Measurements from ENCODE around the gene EXOG.

The EXOG gene

DNA sequence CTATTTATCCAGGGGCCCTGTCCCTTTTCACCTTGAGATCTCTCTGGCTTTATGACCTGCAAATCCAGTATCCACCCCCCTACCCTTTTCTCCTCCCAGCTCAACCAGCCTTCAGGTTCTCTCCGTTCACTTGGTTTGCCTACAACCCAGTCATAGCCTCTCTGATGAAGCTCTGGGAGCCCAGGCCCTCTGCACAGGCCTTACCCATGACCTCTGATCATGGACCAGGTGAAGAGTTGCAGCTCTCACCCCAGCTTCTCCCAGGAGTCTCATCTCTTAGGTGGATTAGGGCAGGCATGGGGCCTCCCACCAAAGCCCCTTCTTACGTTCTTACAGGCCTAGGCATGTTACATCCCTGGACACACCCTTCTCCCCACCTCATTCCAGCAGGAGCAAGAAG, 59.8 kb downstream of the EXOG start:
- peaks cover 6 to 8% of the 10 kb centered on the region in 2 donors for H3K9me3 ChIP-seq (ENCODE audit: control insufficient read depth in 2 of 2, low read length in 2 of 2)
- H3K9ac ChIP-seq (ENCODE audit: low read length in 2 of 2), result no peak overlapping the region
- H3K4me3 ChIP-seq (ENCODE audit: low read length in 2 of 2), result no peak overlapping the region
- H3K4me1 ChIP-seq (ENCODE audit: control insufficient read depth, insufficient read depth, low read length), result no peaks in the 10 kb centered on the region
- H3K27me3 ChIP-seq (ENCODE audit: control insufficient read depth in 1 of 2, insufficient read depth in 2 of 2, low read length in 2 of 2), result no peaks in the 10 kb centered on the region
- no peak overlapping the region for H3K27ac ChIP-seq (ENCODE audit: low read length)
- no peaks in the 10 kb centered on the region for H3K36me3 ChIP-seq (ENCODE audit: control insufficient read depth in 2 of 2, insufficient read depth in 2 of 2, low read length in 2 of 2)

DNA sequence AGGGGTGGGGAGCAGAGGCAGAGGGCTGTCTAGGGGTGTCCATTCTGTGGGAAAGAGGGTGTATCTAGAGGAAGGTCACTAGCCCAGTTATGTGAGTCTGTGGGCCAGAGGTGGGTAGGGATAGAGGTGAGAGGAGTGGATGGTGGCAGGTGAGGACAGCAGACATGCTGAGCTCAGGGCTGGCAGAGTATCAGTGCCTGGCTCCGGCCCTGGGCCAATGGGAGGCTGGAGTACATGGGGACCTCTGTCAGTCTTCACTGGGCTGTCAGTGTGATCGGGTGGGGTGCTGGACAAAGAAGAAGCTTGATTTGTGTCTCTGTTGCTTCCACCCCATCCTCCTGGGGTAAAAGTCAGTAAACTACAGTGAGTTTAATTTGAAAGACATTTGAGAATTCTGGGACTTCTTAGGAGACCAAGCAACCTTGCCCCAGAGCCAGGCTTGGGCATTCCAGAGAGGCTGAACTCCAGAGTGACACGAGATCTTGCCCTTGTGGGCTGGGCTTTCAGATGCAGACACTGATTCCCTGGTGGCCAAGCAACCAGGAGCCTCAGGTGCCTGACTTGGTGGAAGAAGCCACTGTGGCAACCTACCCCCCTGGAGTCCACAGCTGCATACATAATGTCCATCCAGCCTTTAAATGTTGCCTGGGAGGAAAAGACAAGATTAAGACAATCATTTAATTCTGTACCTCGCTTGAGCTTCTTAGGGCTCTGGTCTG, 60.7 kb downstream of the EXOG start:
- H3K27ac ChIP-seq (ENCODE audit: low read length), result no peak overlapping the region

DNA sequence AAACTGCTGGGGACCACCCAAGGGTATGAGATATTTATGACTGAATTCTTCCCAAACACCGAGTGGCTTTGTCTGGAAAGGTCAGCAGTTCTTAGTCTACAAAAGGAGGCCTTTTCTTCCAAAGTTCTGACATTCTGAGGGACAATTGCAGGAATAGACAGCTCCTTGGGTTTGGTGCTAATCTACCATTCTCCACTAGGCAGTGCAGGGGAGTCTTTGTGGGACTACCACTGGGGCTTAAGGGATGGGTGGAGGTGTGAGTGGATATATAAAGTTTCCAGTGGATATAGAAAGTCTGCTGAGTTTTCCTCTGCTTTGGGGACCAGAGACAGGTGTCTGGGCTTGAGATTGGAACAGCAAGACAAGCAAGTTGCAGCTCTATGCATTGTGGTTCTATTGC, 62.7 kb downstream of the EXOG start:
- Histone ChIP-seq H3K9ac (ENCODE audit: low read length in 2 of 2) (no peak overlapping the region), H3K36me3 (ENCODE audit: control insufficient read depth in 2 of 2, insufficient read depth in 2 of 2, low read length in 2 of 2) (no peaks in the 10 kb centered on the region), H3K4me1 (ENCODE audit: control insufficient read depth, insufficient read depth, low read length) (no peaks in the 10 kb centered on the region), H3K27ac (ENCODE audit: low read length) (no peak overlapping the region), H3K9me3 (ENCODE audit: control insufficient read depth in 2 of 2, low read length in 2 of 2) (peaks cover 3 to 4% of the 10 kb centered on the region in 2 donors), H3K27me3 (ENCODE audit: control insufficient read depth in 1 of 2, insufficient read depth in 2 of 2, low read length in 2 of 2) (no peaks in the 10 kb centered on the region), H3K4me3 (ENCODE audit: low read length in 2 of 2) (no peak overlapping the region)

More for the DNA sequence above, 60.7 kb downstream of the EXOG start:
- Histone ChIP-seq H3K4me3 (ENCODE audit: low read length in 2 of 2) (no peak overlapping the region), H3K9me3 (ENCODE audit: control insufficient read depth in 2 of 2, low read length in 2 of 2) (peaks cover 6 to 8% of the 10 kb centered on the region in 2 donors), H3K9ac (ENCODE audit: low read length in 2 of 2) (no peak overlapping the region), H3K4me1 (ENCODE audit: control insufficient read depth, insufficient read depth, low read length) (no peaks in the 10 kb centered on the region), H3K36me3 (ENCODE audit: control insufficient read depth in 2 of 2, insufficient read depth in 2 of 2, low read length in 2 of 2) (no peaks in the 10 kb centered on the region), H3K27me3 (ENCODE audit: control insufficient read depth in 1 of 2, insufficient read depth in 2 of 2, low read length in 2 of 2) (no peaks in the 10 kb centered on the region)

DNA sequence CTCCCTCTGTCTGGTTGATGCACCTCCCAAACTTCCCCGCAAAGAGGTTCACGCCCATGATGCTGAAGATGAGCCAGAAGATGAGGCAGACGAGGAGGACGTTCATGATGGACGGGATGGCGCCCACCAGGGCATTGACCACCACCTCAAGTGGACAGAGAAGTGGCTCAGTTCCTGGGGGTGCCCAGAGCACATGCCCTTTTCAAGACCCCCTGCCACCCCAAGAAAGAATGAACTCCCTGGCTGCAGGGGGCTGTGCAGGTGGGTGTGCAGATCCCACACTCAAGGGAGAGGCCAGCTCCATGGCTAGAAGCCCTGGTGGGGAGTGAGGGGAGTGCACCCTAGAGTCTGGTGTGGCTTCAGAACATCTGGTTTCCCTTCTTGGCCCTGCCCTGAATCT, 64.1 kb downstream of the EXOG start:
- no peaks in the 10 kb centered on the region for H3K4me1 ChIP-seq (ENCODE audit: control insufficient read depth, insufficient read depth, low read length)
- no peak overlapping the region for H3K4me3 ChIP-seq (ENCODE audit: low read length in 2 of 2)
- H3K9ac ChIP-seq (ENCODE audit: low read length in 2 of 2), result no peak overlapping the region
- H3K27ac ChIP-seq (ENCODE audit: low read length), result no peak overlapping the region
- H3K27me3 ChIP-seq (ENCODE audit: control insufficient read depth in 1 of 2, insufficient read depth in 2 of 2, low read length in 2 of 2), result no peaks in the 10 kb centered on the region
- H3K36me3 ChIP-seq (ENCODE audit: control insufficient read depth in 2 of 2, insufficient read depth in 2 of 2, low read length in 2 of 2), result no peaks in the 10 kb centered on the region
- no peaks in the 10 kb centered on the region for H3K9me3 ChIP-seq (ENCODE audit: control insufficient read depth in 2 of 2, low read length in 2 of 2)

DNA sequence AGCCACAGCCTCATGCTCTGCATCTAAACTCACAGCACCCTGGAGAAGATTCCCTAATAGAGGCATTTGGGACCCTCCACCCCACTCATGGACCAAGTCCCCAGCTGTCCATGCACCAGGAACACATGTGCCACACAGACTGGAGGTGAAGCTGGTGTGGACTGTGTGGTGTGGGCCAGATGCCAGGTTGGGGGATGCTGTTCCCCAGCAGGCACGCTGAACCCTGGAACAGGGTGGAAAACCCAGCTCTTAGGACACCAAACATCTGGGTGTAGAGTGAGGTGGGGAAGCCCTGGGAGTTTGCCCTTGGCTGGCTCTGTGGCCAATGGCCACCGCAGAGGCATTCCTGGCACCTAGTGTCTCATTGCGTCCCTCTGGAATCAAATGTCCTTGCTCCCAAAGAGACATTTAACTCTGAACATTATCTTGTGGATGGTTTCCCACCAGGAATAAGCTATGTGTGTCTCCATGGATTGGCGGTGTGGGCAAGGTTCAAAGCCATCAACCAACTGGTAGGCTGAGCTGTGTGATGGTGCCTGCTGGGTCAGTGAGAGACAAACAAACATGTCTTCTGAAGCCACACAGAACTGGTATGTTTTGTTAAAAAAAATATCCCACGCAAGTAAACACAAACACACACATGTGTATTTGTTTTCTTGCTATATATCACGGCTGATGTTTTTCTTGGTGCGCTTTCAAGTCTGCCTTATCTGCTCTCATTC, 65.0 kb downstream of the EXOG start:
- Histone ChIP-seq H3K27me3 (ENCODE audit: control insufficient read depth in 1 of 2, insufficient read depth in 2 of 2, low read length in 2 of 2) (no peaks in the 10 kb centered on the region), H3K27ac (ENCODE audit: low read length) (no peak overlapping the region), H3K4me3 (ENCODE audit: low read length in 2 of 2) (no peak overlapping the region), H3K9ac (ENCODE audit: low read length in 2 of 2) (no peak overlapping the region), H3K36me3 (ENCODE audit: control insufficient read depth in 2 of 2, insufficient read depth in 2 of 2, low read length in 2 of 2) (no peaks in the 10 kb centered on the region), H3K9me3 (ENCODE audit: control insufficient read depth in 2 of 2, low read length in 2 of 2) (no peaks in the 10 kb centered on the region), H3K4me1 (ENCODE audit: control insufficient read depth, insufficient read depth, low read length) (no peaks in the 10 kb centered on the region)

DNA sequence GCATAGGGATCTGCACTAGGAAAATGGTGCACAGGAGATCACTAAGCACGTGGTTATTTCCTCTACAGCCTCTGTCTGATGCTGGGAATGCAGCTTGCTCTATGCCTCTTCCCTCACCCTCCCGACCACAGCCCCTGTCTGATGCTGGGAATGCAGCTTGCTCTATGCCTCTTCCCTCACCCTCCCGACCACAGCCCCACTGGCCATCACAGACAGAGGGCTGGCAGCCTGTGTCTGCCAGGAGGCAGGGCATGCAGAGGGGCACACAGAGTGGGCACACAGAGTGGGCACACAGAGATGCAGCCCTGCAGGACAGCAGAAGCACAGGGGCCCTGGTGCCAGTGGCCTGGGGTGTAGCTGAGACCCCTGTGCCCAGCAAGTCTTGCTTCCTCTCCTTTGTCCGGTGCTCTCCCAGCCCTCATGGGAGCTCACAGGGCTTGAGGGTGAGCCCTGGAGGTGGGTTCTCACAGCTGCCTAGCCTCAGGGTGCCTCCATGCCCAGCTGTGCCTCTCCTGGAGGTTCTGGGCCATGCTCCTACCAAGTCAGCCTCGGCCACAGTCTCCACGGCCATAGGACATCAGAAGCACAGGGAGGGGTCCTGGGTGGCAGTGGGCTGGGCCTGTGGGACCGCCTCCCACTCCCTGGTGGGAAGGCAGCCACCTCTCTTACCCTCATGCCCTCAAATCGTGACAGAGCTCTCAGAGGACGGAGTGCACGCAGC, 65.8 kb downstream of the EXOG start:
- no peaks in the 10 kb centered on the region for H3K4me1 ChIP-seq (ENCODE audit: control insufficient read depth, insufficient read depth, low read length)
- H3K27ac ChIP-seq (ENCODE audit: low read length), result no peak overlapping the region
- no peaks in the 10 kb centered on the region for H3K36me3 ChIP-seq (ENCODE audit: control insufficient read depth in 2 of 2, insufficient read depth in 2 of 2, low read length in 2 of 2)
- no peak overlapping the region for H3K4me3 ChIP-seq (ENCODE audit: low read length in 2 of 2)
- H3K27me3 ChIP-seq (ENCODE audit: control insufficient read depth in 1 of 2, insufficient read depth in 2 of 2, low read length in 2 of 2), result no peaks in the 10 kb centered on the region
- no peaks in the 10 kb centered on the region for H3K9me3 ChIP-seq (ENCODE audit: control insufficient read depth in 2 of 2, low read length in 2 of 2)
- H3K9ac ChIP-seq (ENCODE audit: low read length in 2 of 2), result no peak overlapping the region

DNA sequence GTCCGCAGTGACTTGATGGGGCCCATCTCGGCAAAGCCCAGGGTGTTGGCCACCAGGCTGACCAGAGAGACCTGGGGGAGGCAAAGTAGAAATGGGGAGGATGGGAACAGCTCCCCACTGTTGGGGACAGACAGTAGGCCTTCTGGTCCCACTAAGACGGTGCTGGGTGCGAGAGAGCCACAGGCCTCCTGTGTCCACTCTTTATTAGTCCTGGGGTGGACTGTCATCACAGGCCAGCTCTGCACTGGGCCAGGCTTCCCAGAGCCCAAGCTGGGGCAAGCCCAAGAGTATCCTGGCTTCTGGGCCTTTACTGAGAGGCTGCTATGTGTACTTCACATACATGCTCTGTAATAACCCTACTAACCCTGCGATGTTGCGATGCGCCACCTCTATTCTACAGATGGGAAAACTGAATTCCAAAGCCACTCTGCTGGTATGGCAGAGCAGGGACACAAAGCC, 66.4 kb downstream of the EXOG start:
- Histone ChIP-seq H3K4me1 (ENCODE audit: control insufficient read depth, insufficient read depth, low read length) (no peaks in the 10 kb centered on the region), H3K9ac (ENCODE audit: low read length in 2 of 2) (no peak overlapping the region), H3K9me3 (ENCODE audit: control insufficient read depth in 2 of 2, low read length in 2 of 2) (no peaks in the 10 kb centered on the region), H3K27me3 (ENCODE audit: control insufficient read depth in 1 of 2, insufficient read depth in 2 of 2, low read length in 2 of 2) (no peaks in the 10 kb centered on the region), H3K36me3 (ENCODE audit: control insufficient read depth in 2 of 2, insufficient read depth in 2 of 2, low read length in 2 of 2) (no peaks in the 10 kb centered on the region), H3K4me3 (ENCODE audit: low read length in 2 of 2) (no peak overlapping the region), H3K27ac (ENCODE audit: low read length) (no peak overlapping the region)

DNA sequence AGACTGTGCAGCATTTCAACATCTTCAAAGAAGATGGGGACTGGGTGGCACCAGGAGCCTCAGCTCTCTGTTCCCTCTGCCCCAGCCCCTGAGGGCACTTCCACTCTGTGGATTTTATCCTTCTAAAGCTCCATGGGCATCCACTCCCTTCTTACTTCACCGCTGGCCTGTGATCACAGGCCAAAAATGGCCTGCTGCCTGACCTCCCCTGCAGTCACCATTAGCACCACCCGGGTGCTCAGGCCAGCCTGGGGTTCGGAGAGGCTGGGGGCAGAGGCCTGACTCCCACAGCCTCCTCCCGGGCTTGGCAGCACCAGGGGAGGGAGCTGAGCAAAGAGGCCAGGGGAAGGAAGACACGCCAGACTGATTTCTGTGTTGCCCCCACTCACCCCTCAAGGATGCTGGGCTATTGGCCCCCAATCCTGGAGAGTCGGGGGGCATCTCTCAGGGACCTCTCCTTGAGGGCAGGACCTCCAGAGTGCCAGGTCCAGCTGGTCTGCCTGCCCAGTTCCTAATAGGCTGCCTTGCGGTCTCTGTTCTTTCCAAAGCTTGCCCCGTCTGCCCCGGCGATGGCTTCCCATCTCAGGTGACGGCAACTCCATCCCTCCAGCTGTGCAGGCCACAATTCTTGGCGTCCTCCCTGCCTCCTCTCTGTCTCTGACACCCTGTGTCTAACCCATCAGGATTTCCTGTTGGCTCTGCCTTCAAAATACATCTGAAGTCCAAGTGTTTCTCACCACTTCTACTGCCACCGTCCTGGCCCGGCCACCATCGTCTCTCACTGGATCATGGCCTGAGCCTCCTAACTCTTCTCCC, 67.1 kb downstream of the EXOG start:
- Histone ChIP-seq H3K9me3 (ENCODE audit: control insufficient read depth in 2 of 2, low read length in 2 of 2) (no peaks in the 10 kb centered on the region), H3K27me3 (ENCODE audit: control insufficient read depth in 1 of 2, insufficient read depth in 2 of 2, low read length in 2 of 2) (no peaks in the 10 kb centered on the region), H3K36me3 (ENCODE audit: control insufficient read depth in 2 of 2, insufficient read depth in 2 of 2, low read length in 2 of 2) (no peaks in the 10 kb centered on the region), H3K4me1 (ENCODE audit: control insufficient read depth, insufficient read depth, low read length) (no peaks in the 10 kb centered on the region), H3K4me3 (ENCODE audit: low read length in 2 of 2) (no peak overlapping the region), H3K9ac (ENCODE audit: low read length in 2 of 2) (no peak overlapping the region), H3K27ac (ENCODE audit: low read length) (no peak overlapping the region)

DNA sequence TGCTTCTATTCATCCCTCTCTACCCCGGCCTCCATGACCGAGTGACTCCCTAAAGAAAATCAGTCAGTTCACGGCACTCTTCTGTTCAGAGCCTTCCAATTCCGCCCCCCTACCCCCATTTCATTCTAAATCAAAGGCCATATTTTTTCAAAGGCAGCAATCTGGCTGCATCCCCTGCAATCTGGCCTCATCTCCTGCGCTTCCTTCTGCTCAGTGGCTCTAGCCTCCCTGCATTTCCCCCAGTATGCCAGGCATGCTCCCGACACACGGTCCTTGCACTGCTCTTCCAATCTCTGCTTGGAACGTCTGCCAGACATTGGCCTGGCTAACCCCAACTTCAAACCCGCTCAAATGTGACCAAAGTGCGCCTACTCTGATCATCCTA, 67.7 kb downstream of the EXOG start:
- Histone ChIP-seq H3K36me3 (ENCODE audit: control insufficient read depth in 2 of 2, insufficient read depth in 2 of 2, low read length in 2 of 2) (no peaks in the 10 kb centered on the region), H3K9me3 (ENCODE audit: control insufficient read depth in 2 of 2, low read length in 2 of 2) (no peaks in the 10 kb centered on the region), H3K4me3 (ENCODE audit: low read length in 2 of 2) (no peak overlapping the region), H3K4me1 (ENCODE audit: control insufficient read depth, insufficient read depth, low read length) (no peaks in the 10 kb centered on the region), H3K27me3 (ENCODE audit: control insufficient read depth in 1 of 2, insufficient read depth in 2 of 2, low read length in 2 of 2) (no peaks in the 10 kb centered on the region), H3K27ac (ENCODE audit: low read length) (no peak overlapping the region), H3K9ac (ENCODE audit: low read length in 2 of 2) (no peak overlapping the region)

DNA sequence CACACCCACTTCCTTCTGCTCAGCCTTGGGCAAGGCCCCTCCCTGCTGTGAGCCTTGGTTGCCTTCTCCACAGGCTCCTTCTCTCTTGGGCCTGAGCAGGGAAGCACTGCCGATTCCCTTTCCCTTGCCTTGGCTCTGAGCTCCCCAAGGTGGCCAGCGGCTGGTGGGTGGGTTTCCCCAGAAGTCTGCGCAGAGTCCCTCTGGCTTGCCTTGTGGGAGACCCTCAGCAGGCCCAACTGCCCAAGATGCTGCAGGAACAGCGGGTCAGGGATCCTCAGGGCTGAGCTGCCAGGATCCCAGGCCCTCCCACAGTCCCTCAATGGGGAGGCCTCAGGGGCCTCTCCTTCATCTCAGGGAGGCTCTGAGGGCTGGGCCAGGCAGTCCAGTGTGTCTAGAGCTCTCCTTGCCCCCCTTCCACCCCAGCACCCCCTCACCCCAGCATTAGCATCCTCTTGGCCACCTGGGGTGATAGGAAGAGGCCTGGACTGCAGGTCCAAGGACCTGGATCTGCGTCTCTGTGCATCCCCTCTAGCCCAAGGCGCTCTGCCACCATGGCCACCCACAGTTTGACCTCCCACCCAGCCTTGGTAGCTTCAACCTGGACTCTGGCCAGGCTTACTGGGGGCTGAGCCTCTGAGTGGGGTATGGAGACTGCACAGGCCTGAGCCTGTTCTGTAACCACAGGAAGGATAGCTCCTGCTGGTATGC, 68.6 kb downstream of the EXOG start:
- H3K36me3 ChIP-seq (ENCODE audit: control insufficient read depth in 2 of 2, insufficient read depth in 2 of 2, low read length in 2 of 2), result no peaks in the 10 kb centered on the region
- H3K27me3 ChIP-seq (ENCODE audit: control insufficient read depth in 1 of 2, insufficient read depth in 2 of 2, low read length in 2 of 2), result no peaks in the 10 kb centered on the region
- H3K4me3 ChIP-seq (ENCODE audit: low read length in 2 of 2), result no peak overlapping the region
- no peak overlapping the region for H3K27ac ChIP-seq (ENCODE audit: low read length)
- H3K4me1 ChIP-seq (ENCODE audit: control insufficient read depth, insufficient read depth, low read length), result no peaks in the 10 kb centered on the region
- H3K9me3 ChIP-seq (ENCODE audit: control insufficient read depth in 2 of 2, low read length in 2 of 2), result no peaks in the 10 kb centered on the region
- no peak overlapping the region for H3K9ac ChIP-seq (ENCODE audit: low read length in 2 of 2)
